LHCN-M2 (cell line): ENCODE results near the gene HMGXB3. TPM values are rescaled to one million over a fixed set of nuclear protein-coding genes. Genes with fewer than 3 reads are reported as not detected.

ENCODE experiments used
- DNase-seq: peaks from one replicate; pipeline ENCODE4 v3.0.0-alpha.2; 2012; ENCODE audit warnings: low read depth
- total RNA-seq: library from RNA; depleted of rRNA; stranded (reverse); fragments of >200 nt; gene quantifications from 2 replicates; pipeline ENCODE4 v1.2.3, GENCODE V29; 2014

The HMGXB3 gene
- total RNA-seq, 1 experiment from 2014 or later = 57.9 TPM

GRCh38 chr5:149990518-149991376 lies 9.8 kb upstream of the HMGXB3 start:
- DNase-seq = peak; percentile 69

- DNase-seq = no peak
Measured at GRCh38 chr5:149993471-149993870, 7.1 kb upstream of the HMGXB3 start.

- no peak for DNase-seq
Measured at GRCh38 chr5:149995385-149996204, 4.9 kb upstream of the HMGXB3 start.

- DNase-seq = no peak
Measured at GRCh38 chr5:149996205-149996890, 4.2 kb upstream of the HMGXB3 start.

- no peak for DNase-seq
Measured at GRCh38 chr5:149998281-149998680, 2.3 kb upstream of the HMGXB3 start.

- no peak for DNase-seq
Measured at GRCh38 chr5:149999359-149999758, 1.2 kb upstream of the HMGXB3 start.

- no peak for DNase-seq
Measured at GRCh38 chr5:149999866-150000255, 678 bp upstream of the HMGXB3 start.

- DNase-seq = peak; percentile 35
Measured at GRCh38 chr5:150000990-150001659, 586 bp downstream of the HMGXB3 start.

GRCh38 chr5:150001660-150002486 lies 1.3 kb downstream of the HMGXB3 start:
- peak; percentile 75 for DNase-seq

- DNase-seq = no peak
Measured at GRCh38 chr5:150006318-150006717, 5.8 kb downstream of the HMGXB3 start.

GRCh38 chr5:150007050-150007449 lies 6.5 kb downstream of the HMGXB3 start:
- DNase-seq = no peak

GRCh38 chr5:150009671-150010387 lies 9.3 kb downstream of the HMGXB3 start:
- no peak for DNase-seq

GRCh38 chr5:150013931-150014330 lies 13.4 kb downstream of the HMGXB3 start:
- DNase-seq = no peak

- DNase-seq = no peak
Measured at GRCh38 chr5:150014456-150014855, 13.9 kb downstream of the HMGXB3 start.

GRCh38 chr5:150015415-150015814 lies 14.9 kb downstream of the HMGXB3 start:
- no peak for DNase-seq

- no peak for DNase-seq
Measured at GRCh38 chr5:150016537-150016936, 16.0 kb downstream of the HMGXB3 start.

- DNase-seq = peak; percentile 63
Measured at GRCh38 chr5:150017226-150018005, 16.9 kb downstream of the HMGXB3 start.

GRCh38 chr5:150020249-150020648 lies 19.7 kb downstream of the HMGXB3 start:
- no peak for DNase-seq
